ENCODE data around the gene NCK1.
A peak's percentile ranks its signal among the peaks of the same experiment; 100 is the strongest.

NCK1 gene

DNA sequence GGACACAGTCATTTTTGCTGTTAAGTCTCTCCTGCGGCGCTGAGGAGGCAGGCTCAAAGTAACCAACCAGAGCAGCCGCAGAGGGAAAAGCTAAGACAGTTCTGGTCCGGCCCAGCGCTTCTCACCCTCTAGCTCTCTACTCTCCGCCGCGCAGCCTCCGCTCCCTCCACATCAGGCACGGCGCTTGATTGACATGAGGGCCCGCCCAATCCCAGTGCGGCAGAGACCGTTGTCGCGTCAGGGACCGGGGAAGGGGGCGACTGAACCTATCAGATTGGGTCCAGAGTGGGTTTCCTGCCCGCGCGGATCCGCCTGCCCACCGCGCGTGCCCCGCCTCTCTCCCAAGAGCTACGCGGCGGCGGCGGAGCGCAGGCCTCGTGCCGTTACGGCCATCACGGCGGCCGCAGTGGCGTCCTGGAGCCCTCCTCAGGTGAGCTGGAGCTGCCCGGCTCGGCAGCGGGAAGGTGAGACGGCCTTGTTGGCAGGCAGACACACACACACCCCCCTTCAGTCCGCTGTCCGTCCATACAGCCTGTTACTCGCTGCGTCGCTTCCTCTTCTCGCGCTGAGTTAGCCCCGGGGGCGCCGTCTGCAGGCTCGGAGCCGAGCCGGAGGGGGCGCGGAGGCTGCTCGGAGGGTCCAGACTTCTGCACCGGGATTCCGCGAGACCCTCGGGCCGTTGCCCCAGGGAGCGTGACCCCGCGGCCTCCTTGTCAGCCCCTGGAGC lies at the start of gene NCK1:
Gene NCK1, plus strand, starts transcription at position 319 of the 727 bp plus-strand sequence. CDS start 65,794 bp downstream, outside the sequence.
- ATAC-seq: peak; percentile 98
- TF ChIP-seq POU6F1 (CRISPR knock-in tag; IDR thresholded peaks at IDR 0.05; ENCODE audit: borderline replicate concordance, low read depth): no peak
- TF ChIP-seq ISL1 (CRISPR knock-in tag; IDR thresholded peaks at IDR 0.05): no peak
- TF ChIP-seq CSRNP3 (CRISPR knock-in tag; IDR thresholded peaks at IDR 0.05): no peak

- no peak for ATAC-seq
- TF ChIP-seq ZNF70 (CRISPR knock-in tag; IDR thresholded peaks at IDR 0.05) (no peak), TCF4 (CRISPR knock-in tag; IDR thresholded peaks at IDR 0.05; ENCODE audit: borderline replicate concordance) (no peak), PPARA (CRISPR knock-in tag; IDR thresholded peaks at IDR 0.05; ENCODE audit: borderline replicate concordance) (no peak), ZNF565 (CRISPR knock-in tag; conservative IDR thresholded peaks at IDR 0.05; ENCODE audit: low read depth) (no peak), PATZ1 (CRISPR knock-in tag; IDR thresholded peaks at IDR 0.05; ENCODE audit: borderline replicate concordance) (no peak)
Measured at GRCh38 chr3:136817448-136817847, 44.6 kb upstream of the NCK1 start.

GRCh38 chr3:136818191-136818768 lies 43.7 kb upstream of the NCK1 start:
- TF ChIP-seq, protein P1, sequence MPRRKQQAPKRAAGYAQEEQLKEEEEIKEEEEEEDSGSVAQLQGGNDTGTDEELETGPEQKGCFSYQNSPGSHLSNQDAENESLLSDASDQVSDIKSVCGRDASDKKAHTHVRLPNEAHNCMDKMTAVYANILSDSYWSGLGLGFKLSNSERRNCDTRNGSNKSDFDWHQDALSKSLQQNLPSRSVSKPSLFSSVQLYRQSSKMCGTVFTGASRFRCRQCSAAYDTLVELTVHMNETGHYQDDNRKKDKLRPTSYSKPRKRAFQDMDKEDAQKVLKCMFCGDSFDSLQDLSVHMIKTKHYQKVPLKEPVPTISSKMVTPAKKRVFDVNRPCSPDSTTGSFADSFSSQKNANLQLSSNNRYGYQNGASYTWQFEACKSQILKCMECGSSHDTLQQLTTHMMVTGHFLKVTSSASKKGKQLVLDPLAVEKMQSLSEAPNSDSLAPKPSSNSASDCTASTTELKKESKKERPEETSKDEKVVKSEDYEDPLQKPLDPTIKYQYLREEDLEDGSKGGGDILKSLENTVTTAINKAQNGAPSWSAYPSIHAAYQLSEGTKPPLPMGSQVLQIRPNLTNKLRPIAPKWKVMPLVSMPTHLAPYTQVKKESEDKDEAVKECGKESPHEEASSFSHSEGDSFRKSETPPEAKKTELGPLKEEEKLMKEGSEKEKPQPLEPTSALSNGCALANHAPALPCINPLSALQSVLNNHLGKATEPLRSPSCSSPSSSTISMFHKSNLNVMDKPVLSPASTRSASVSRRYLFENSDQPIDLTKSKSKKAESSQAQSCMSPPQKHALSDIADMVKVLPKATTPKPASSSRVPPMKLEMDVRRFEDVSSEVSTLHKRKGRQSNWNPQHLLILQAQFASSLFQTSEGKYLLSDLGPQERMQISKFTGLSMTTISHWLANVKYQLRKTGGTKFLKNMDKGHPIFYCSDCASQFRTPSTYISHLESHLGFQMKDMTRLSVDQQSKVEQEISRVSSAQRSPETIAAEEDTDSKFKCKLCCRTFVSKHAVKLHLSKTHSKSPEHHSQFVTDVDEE (CRISPR knock-in tag; IDR thresholded peaks at IDR 0.05): no peak
- no peak for TF ChIP-seq ZC3H10 (CRISPR knock-in tag; IDR thresholded peaks at IDR 0.05)
- no peak for TF ChIP-seq PPARA (CRISPR knock-in tag; IDR thresholded peaks at IDR 0.05; ENCODE audit: borderline replicate concordance)
- no peak for TF ChIP-seq ZNF8 (CRISPR knock-in tag; IDR thresholded peaks at IDR 0.05)
- no peak for TF ChIP-seq ESRRG (CRISPR knock-in tag; IDR thresholded peaks at IDR 0.05)
- no peak for TF ChIP-seq ISL1 (CRISPR knock-in tag; IDR thresholded peaks at IDR 0.05)
- no peak for TF ChIP-seq TOX (CRISPR knock-in tag; IDR thresholded peaks at IDR 0.05; ENCODE audit: borderline replicate concordance)
- peak; percentile 77 for ATAC-seq

- TF ChIP-seq ARNTL (CRISPR knock-in tag; IDR thresholded peaks at IDR 0.05; ENCODE audit: borderline replicate concordance, low read depth): no peak
- 0 out of 2 replicates have a peak, but pooled peaks have one; percentile 16 for TF ChIP-seq ZNF70 (CRISPR knock-in tag; IDR thresholded peaks at IDR 0.05)
- no peak for TF ChIP-seq ISL1 (CRISPR knock-in tag; IDR thresholded peaks at IDR 0.05)
- TF ChIP-seq PATZ1 (CRISPR knock-in tag; IDR thresholded peaks at IDR 0.05; ENCODE audit: borderline replicate concordance): no peak
- ATAC-seq: peak; percentile 80
Measured at GRCh38 chr3:136818769-136819391, 43.1 kb upstream of the NCK1 start, which contains the start of gene SLC35G2. SLC35G2 (plus strand) TSS chr3:136819126; CDS start chr3:136854461, 35,335 bp downstream.
